Occipital lobe (tissue), 2 donors: ENCODE results near the gene TM4SF18. TPM values are rescaled to one million over a fixed set of nuclear protein-coding genes. Genes with fewer than 3 reads are reported as not detected.
"Not testable (repeated sequence)": the region's sequence is repeated elsewhere in the genome, so short reads cannot be mapped to it uniquely, and the experiment has no call there.

ENCODE experiments used
- DNase-seq: peaks from one replicate; lab custom pipeline; 2025; lab: John Stamatoyannopoulos, UW
- total RNA-seq: library from RNA; depleted of rRNA; stranded (reverse); fragments of >200 nt; gene quantifications from one replicate; pipeline ENCODE4 v1.2.3, GENCODE V29; 2014

TM4SF18 gene, protein sequence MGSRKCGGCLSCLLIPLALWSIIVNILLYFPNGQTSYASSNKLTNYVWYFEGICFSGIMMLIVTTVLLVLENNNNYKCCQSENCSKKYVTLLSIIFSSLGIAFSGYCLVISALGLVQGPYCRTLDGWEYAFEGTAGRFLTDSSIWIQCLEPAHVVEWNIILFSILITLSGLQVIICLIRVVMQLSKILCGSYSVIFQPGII
- 5.6 TPM for total RNA-seq

DNA sequence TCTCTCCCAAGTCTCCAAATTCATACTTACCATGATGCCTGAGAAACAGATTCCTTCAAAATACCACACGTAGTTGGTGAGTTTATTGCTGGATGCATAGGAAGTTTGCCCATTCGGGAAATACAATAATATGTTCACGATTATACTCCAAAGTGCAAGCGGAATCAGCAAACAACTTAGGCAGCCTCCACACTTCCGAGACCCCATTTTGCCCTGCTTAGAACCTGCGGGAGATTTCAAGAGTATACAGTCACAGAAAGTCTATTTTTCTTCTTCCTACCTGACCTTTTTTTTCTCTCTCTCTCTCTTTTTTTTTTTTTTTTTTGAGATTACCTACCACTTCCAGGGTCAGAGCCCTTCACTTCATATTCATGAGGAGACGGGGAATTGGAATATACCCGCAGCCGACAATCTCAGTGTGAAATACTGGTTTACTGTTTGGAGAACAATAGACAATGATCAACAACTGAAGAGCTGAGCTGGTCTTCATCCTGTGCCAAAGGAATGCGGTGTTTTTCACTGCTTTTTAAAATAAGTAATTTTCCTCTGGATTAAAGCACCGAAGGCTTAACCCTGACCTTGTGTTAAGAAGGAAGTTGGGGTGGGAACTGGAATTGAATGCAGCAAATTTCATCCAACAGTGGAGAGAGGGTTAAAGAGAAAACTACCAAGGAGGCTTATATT is at the start of gene TM4SF18:
Gene TM4SF18, minus strand, starts transcription at position 461 of the 684 bp plus-strand sequence. Its CDS starts 254 bp downstream, at position 207.
- DNase-seq, result no peak

DNA sequence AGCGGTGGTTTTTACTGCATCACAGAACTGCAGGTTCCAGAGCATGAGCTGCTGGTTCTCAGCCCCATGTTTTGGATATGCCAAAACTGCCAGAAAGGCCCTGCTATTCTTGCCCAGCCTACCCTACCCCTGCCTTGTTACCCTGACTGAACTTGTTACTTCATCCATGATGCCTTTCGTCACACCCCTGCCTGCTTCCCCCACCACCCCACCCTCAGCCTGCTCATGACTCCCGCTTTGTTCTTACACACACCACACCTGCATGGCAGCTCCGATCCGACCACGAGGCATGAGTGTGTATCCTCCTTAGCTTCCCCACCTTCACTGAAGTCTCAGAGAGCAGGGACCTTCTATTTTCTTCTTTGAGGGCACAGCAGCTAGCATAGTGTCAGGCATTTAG is 49.1 kb upstream of the TM4SF18 start:
- no peak for DNase-seq

DNA sequence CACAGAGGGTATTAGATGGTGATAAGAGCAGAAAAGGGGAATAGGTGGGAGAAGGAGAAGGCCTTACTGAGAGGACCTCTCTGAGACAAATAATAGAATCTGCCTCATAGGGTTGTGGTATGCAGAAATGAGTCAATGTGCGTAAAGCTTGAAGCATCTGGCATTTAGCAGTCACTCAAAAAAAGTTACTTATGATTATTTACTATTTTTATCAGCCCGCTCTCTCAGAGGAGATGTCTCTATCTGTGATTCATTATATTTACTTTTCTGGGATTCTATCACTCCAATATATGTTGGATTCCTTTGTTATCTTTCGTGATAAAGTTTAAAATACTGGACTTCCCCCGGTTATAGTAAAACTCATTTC is 48.6 kb upstream of the TM4SF18 start:
- DNase-seq, result no peak

DNA sequence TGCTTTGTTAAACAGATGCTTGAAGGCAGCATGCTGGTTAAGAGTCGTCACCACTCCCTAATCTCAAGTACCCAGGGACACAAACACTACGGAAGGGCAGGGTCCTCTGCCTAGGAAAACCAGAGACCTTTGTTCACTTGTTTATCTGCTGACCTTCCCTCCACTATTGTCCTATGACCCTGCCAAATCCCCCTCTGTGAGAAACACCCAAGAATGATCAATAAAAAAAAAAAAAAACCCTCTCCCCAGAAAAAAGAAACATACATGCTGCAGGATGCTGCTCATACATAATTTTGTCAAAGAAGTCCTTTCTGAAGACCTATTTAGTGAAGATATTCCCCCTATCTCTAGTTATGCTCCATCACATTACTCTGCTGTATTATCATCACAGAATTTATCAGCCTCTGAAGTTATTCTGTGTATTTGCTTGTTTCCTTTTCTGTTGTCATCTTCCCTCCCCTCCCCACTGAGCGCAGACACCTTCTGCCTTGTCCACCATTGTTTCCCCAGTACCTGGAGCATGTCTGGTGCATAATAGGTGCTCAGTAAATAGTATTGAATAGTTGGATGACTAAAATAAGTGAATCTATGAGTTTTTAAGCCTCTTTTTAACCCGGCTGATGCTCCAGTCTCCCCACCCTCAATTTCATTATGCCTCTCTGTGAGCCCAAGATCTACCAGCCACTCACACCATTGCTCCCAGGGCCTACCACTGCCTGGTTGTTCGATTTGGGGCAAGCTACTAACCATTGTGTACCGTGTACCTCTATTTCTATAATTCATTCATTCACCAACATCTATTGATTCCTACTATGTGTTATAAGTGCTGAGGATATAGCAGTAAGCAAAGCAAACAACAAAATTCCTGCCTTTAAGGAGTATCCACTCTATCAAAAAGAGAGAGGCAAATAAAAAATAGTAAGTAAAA is 48.0 kb upstream of the TM4SF18 start:
- DNase-seq, result no peak

DNA sequence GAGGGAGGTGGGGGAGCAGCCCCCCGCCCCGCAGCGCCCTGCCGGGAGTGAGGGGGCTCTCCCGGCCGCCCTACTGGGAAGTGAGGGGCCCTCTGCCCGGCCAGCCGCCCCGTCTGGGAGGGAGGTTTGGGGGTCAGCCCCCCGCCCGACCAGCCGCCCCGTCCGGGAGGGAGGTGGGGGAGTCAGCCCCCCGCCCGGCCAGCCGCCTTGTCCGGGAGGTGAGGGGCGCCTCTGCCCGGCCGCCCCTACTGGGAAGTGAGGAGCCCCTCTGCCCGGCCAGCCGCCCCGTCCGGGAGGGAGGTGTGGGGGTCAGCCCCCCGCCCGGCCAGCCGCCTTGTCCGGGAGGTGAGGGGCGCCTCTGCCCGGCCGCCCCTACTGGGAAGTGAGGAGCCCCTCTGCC is 46.8 kb upstream of the TM4SF18 start:
- not testable (repeated sequence) for DNase-seq

DNA sequence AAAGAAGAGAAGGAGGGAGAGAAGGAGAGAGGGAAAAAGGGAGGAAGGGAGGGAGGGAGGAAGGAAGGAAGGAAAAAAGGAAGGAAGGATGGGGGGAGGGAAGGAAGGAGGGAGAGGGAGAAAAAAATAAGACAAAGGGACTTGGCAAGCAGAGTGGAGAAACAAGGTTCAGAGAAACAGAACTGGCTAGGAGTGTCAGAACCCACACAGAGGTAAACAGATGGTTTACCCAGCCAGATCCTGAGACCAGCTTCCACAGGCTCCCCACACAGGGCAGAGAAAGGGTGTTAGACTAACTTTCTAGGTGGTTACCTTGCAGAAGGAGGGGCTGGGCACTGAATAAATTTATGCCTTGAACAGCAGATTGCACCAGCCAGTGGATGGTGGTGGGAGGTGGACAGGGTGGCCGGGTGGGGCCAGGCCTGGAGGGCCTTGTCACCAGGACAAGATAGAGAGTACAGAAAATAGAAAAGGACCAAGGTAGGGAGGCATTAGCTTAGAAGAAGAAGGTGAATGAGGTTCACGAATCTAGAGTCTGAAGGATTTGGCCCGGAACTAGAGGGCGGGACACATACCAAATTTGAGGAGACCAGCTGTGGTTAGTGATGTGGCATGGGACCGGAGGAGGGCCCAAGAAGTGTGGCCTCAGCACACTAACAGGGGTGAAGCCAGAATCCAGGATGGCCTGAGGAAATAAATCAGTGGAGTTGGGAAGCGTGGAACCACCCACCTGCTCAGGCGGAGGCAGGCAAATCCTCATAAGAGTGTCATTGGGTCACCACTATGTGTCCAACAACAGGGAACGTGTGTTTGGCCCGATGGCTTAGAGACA is 45.3 kb upstream of the TM4SF18 start:
- no peak for DNase-seq

DNA sequence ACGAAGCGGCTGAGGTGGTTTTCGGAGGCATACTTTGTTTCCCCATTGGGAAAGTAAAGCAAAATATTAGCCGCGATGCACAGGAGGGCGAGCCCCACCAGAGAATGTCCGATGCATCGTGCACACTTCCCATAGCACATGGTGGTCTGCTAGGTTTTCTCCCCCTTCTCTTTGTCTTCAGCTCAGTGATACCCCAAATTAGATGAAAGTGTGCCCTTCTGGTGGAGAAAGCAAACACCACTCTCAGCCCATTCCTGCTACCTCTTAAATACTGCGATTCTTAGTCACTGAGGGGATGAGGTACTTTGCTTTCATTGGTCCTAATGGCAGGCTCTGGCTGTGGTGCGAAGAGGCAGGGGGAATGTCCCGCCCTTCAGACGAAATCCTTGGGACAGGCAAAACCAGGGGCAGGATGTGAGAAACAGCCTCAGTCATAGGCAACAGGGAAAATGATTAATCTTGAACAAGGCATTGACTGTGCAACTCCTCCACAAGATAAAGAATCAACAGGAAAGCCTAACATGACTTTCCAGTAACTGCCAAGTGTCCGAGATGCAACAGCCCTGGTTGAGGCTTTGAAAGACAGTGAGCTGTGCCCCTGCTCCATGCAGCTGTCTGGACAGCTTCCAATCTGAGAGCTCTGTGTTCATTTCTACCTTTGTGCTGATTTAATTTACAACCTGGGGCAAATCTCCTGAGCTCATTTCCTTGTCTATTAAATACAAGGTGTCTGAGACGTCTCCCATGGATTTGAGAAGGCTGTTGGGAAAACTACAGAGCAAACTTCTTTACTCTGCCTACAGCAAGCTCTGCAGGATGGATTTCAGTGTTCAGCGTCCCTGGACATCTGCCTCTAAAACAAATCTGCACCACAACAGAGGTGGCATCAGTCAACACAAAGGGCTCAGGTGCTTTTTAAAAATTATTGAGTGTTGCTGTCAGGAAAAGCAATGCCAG is 44.2 kb upstream of the TM4SF18 start, which contains the start of gene TM4SF1:
Gene TM4SF1, minus strand, starts transcription at position 242 of the 957 bp plus-strand sequence. Its CDS starts 102 bp downstream, at position 140.
- no peak for DNase-seq

DNA sequence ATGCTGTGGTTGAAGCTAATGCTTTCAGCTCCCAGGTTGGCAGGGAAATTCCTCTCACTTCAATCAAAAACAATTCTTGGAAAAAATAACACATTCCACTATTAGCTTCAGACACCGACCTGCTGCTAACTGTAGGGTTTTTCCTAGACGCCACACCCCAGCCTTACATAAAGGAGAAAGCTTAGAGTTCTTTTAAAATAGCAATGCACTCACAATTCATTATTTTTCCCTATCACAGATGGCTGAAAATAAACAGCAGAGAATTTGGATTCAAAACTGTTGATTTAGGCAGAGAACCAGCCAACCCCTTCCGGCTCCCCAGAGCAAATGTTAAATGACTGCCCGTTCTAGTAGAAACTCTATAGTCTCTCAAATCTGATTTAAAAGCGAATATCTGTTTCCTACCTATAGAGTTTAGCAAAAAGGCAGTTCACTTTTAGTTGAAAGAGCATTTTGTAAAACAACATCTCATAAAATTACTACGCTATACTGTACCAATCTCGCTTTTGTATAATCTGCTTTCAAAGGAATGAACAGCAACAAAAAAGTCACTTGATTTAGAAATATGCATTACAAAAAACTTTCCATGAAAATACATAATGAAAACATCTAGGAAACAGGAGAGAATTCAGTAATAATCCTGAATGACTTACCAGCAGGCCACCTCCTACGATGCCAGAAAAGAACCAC is 43.4 kb upstream of the TM4SF18 start:
- no peak for DNase-seq

DNA sequence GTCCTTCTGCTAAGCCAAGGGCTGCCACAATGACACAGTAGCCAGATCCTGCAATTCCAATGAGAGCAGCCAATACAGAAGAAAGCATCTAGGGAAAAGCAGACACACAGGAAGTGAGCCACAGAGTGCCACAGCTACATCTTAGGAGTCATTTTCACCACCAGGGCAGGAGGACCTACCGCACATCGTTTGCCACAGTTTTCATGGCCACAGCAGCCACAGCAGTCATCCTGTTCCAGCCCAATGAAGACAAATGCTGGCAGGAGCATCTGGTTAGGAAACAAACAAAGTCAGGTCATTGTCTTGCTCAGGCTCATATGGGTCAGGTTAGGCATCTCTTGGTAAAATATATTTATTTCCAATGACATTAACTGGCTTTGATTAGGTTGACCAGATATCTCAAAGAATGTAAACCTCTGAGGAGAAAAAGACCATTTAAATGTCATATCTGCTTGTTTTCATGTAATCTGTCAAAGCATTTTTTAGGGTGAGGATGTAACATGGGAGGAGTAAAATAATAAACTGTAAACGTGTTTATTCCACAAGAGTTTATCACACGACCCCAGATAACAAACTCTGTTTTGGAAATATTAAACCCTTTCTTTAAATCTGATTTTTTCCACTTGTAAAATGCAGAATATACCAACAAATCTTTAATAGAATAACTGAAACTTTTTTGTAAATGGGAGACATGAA is 42.2 kb upstream of the TM4SF18 start:
- DNase-seq, result no peak

DNA sequence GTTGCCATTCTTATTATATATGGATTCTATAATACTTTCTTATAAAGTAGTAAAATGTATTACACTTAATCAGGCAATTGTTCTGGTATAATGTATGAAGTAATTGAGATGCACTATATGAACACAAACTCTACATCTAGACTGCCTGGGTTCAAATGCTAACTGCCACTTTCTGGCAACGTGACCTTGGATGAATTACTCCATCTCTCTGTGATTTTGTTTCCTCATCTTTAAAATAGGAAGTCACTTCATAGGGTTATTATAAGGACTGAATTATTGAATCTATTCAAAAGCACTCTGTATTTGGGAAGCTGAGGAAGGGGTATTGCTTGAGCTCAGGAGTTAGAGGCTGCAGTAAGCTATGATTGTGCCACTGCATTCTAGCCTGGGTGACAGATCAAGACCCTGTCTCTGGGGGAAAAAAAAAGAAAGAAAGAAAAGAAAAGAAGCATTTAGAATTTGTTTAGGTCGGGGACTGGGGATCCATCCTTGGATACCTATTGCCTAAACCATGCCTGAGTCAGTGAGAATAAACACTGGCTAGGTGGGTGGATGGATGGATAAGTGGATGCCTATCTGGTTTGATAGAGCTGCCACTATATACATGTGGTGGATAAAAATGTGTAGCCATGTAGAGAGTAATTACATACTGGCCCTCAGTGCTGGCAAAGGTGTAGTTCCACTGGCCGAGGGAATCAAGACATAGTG is 41.5 kb upstream of the TM4SF18 start:
- DNase-seq, result no peak

DNA sequence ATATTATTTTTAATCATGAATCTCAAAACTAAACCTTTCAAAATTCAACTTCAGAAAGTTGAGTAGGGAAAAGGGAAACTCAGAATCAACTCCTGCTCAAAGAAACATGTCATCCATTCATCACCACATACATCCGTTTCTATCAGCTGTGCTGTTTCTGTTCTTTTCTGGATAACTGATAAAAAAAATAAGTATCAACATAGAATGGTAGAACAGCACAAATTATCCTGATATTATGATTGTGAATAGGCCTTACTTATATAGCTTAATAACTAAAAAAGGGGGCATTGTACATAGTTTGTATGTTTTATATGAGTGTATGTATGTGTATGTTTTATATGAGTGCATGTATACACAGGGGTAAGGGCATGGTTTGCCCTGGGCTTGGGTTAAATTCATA is 41.0 kb upstream of the TM4SF18 start:
- DNase-seq, result no peak

DNA sequence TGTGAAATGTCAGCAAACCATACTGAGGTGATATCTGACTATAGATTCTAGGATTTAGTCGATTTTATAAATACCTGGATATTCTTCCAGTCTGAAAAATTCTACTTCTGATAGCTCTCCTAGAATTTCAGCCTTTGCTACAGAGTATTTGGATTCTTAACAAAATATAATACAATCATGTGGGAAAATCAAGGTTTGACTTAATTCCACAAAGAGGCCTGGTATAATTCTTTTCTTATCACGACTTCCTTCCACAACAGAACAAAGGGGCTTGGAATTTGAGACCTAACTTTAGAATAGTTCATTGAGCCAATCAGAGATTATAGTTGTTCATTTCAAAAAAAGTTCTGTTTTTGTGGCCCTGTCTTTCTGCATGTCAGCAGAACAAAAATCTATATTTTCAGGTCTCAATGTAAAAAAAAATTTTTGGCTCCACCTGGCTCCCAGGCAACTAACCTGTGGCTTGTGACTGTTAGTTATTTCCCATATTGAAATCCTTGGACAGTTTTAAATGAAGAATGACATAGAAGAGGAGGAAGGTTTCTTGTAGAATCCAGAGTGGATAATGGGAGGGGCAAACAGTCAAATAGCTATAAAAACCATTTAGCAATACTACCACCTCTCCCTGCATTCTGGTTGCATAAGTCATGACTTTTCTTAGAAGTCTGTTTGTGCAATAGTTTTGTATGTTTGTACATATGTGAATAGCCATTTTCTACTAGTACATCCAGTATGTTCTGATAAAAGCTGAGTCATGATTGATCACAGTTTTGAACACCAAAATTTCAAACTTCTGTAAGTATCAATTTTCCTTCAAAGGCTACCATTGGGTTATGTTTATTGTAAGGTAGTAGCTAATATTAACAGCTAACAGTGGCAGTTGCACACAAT is 40.0 kb upstream of the TM4SF18 start:
- DNase-seq, result no peak

DNA sequence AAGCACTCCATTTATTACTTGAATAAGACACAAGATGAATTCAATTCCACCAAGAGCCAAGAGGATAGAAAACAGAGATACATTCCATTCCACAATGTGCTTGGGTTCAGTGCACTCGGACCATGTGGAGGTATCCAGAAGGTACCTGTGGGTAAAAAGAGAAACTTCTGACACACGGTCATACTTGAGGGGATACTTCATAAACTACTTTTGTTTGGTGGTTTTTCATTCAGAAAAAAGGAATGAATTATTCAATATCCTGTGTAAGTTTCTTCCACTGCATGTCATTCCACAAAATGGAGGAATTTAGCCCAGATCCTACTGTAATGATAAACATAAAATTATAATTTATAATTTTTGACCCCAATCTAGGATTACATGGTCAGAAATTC is 38.3 kb upstream of the TM4SF18 start:
- DNase-seq, result no peak

DNA sequence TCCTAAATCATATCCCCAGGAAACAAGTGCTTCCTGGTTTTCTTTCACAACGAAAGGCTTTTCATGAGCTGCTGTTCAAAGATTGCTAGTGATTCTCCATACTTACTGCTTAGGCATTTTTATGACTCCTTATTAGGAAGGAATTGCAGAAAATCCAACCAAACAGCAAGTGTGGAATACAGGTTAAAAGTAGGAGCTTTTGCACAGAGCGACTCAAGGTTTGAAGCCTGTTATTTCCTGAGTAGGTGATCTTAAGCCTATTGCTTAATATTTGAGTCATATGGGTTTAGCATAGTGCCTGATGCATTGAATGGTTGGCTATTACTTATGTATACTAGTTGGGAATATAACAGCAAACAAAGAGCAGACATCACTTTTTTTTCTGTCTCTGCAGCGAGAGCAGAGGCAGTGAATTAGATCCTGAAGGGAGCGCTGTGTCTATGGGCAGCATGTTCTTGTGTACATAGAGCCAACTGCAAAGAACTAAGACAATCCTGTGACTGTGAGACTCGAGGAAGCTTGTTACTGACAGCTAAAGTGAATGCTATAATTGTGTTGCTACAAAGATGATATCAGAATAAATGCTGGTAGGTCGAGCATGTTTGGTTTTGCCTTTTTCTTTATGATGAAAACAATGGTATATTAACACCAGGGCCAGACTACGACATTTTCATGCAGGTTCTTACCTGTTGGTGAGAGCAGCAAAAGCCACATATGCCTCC is 37.7 kb upstream of the TM4SF18 start:
- DNase-seq, result no peak

DNA sequence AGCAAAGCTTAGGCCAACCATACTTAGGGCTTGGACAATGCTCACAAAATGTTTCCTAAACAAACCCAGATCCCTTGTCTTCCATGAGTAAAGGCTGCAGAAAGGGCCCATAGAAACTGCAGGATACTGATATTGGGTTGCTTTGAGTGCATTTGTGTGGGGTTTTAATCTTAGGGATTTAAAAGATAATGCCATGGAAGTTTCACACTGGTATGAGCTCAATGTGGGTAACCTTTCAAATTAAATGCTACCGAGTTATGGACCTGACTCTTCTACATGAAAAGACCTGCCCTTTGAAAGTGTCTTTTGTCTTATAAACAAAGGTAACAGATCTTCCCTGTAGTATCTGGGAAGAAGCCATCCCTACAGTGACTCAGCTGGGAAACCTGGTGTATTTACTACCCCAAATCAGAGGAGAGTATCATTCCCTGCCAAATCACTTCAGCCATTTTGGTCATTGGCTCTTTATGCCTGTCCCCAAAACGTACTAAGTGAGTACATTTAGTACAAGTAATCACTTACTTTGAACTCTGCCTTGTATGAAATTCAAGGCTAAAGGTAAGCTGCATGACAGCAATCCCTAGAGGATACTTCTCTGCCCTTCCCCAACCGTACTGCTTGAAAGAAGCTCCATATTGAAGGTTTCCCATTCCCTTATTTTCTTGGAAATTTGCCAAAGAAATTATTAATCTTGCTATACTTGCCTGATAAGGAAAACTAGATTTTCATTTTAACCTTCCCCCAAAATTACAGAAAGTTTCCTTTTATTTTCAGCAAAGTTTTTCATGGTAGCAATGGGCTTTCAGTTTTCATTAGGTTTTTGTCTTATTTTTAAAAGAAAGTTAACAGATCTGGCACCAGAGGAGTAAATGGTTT is 36.8 kb upstream of the TM4SF18 start:
- DNase-seq, result no peak
